Suprapubic skin (tissue), 4 donors: ENCODE data around the gene GNGT2. TPM values are rescaled to one million over a fixed set of nuclear protein-coding genes. Genes with fewer than 3 reads are reported as not detected.
"Not testable (repeated sequence)": the region's sequence is repeated elsewhere in the genome, so short reads cannot be mapped to it uniquely, and the experiment has no call there.

Experiments
- DNase-seq, 2 donors: peaks; one replicate each; pipeline ENCODE4 v3.0.0-alpha.2; 2019; ENCODE audit warnings: low spot score in 2 of 2
- H3K27ac ChIP-seq: fragments of 200-600 bp; sonication (generic); one replicate; pipeline ENCODE4 v1.5.1; 2019
- H3K27me3 ChIP-seq: fragments of 200-600 bp; sonication (generic); one replicate; pipeline ENCODE4 v1.5.1; 2019
- H3K36me3 ChIP-seq: fragments of 200-600 bp; sonication (generic); one replicate; pipeline ENCODE4 v1.5.1; 2019
- H3K4me1 ChIP-seq: fragments of 200-600 bp; sonication (generic); one replicate; pipeline ENCODE4 v1.5.1; 2019
- H3K4me3 ChIP-seq: fragments of 200-600 bp; sonication (generic); one replicate; pipeline ENCODE4 v1.5.1; 2019; ENCODE audit warnings: mild to moderate bottlenecking
- H3K9me3 ChIP-seq: fragments of 200-600 bp; sonication (generic); one replicate; pipeline ENCODE4 v1.5.1; 2019
- EP300 ChIP-seq: sonication (generic); formaldehyde crosslinking; IDR thresholded peaks from one replicate; pipeline ENCODE4 v1.6.1; 2017; ENCODE audit warnings: antibody characterized with exemption
- POLR2A ChIP-seq, 2 donors: fragments of 450-650 bp; IDR thresholded peaks; one replicate each; pipeline ENCODE4 v1.6.1; 2017; ENCODE audit warnings: antibody characterized with exemption in 2 of 2, mild to moderate bottlenecking in 2 of 2, moderate library complexity in 2 of 2
- POLR2AphosphoS5 ChIP-seq, 3 donors: sonication (generic); formaldehyde crosslinking; IDR thresholded peaks; one replicate each; pipeline ENCODE4 v1.6.1; 2017; ENCODE audit warnings: antibody characterized with exemption in 3 of 3
- WGBS: methylation state at CpG from one replicate; pipeline ENCODE4 v1.1.5; 2018; 5-methylcytosine and 5-hydroxymethylcytosine counted together
- total RNA-seq, 4 donors: library from RNA; depleted of rRNA; stranded (reverse); fragments of >200 nt; gene quantifications; one replicate each; pipeline ENCODE4 v1.1.0, GENCODE V29; 2016
- TF ChIP-seq, protein P1 (sequence below), 2 donors: fragments of 200-600 bp in 1 of 2; fragments of 450-650 bp in 1 of 2; sonication (generic) in 1 of 2; IDR thresholded peaks; one replicate each; pipeline ENCODE4 v1.5.1; 2016 to 2019; ENCODE audit warnings: antibody characterized with exemption in 2 of 2, mild to moderate bottlenecking in 1 of 2, moderate library complexity in 1 of 2

Gene GNGT2
- total RNA-seq, 4 donors from 2014 or later, result 1.7 TPM; not detected in 3

DNA sequence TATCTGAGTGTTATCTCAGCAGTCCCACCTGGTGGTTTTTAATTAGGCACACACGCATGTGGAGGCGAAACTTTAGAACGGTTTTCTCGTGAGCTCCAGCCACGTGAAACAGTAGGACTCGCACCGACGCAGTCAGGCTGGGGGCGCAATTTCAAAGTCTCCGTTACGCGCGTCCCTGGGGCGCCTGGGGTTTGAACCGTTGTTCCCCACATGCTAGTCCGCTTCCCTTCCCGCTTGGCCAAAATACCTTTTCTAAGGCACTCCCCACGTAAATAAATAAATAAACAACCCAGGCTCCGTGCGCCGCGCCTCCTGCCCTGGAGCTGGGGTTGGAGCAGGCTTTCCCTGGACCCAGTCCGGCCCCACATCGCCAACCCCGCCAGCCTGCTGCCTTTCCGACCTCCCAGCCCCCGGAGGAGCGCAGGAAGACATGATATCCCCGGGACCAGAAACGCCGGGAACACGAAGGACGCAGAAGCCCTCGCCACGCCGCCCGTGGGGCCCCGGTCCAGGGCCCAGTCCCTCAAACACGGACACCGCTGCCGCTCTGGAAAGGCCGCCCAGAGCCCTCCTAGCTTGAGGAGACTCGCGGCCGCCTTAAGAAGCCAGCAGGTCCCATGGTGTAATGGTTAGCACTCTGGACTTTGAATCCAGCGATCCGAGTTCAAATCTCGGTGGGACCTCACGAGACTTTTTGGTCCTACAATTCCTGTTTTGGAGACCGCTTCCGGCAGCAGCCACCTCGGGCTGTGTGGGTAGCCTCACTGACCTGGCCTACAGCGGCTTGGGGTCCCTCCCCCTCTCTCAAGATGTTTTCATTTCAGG is 18.2 kb downstream of the GNGT2 start:
- H3K4me3 ChIP-seq, result peak overlapping the region; percentile 63
- WGBS, result under 1% methylated on average over 36 of the region's 53 CpGs
- DNase-seq, result peak; percentile 95 to 97
- TF ChIP-seq, protein P1, sequence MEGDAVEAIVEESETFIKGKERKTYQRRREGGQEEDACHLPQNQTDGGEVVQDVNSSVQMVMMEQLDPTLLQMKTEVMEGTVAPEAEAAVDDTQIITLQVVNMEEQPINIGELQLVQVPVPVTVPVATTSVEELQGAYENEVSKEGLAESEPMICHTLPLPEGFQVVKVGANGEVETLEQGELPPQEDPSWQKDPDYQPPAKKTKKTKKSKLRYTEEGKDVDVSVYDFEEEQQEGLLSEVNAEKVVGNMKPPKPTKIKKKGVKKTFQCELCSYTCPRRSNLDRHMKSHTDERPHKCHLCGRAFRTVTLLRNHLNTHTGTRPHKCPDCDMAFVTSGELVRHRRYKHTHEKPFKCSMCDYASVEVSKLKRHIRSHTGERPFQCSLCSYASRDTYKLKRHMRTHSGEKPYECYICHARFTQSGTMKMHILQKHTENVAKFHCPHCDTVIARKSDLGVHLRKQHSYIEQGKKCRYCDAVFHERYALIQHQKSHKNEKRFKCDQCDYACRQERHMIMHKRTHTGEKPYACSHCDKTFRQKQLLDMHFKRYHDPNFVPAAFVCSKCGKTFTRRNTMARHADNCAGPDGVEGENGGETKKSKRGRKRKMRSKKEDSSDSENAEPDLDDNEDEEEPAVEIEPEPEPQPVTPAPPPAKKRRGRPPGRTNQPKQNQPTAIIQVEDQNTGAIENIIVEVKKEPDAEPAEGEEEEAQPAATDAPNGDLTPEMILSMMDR (IDR thresholded peaks at IDR 0.05), result peak in 1 of 2 donors; percentile 2
- peak; percentile 28 to 85 (median 79) for TF ChIP-seq POLR2AphosphoS5 (IDR thresholded peaks at IDR 0.05)
- TF ChIP-seq POLR2A (IDR thresholded peaks at IDR 0.05), result no peak
- no peaks in the 10 kb centered on the region for H3K9me3 ChIP-seq
- H3K36me3 ChIP-seq, result no peaks in the 10 kb centered on the region
- H3K27ac ChIP-seq, result peak overlapping the region; percentile 98
- H3K4me1 ChIP-seq, result peaks cover 14% of the 10 kb centered on the region
- no peaks in the 10 kb centered on the region for H3K27me3 ChIP-seq

DNA sequence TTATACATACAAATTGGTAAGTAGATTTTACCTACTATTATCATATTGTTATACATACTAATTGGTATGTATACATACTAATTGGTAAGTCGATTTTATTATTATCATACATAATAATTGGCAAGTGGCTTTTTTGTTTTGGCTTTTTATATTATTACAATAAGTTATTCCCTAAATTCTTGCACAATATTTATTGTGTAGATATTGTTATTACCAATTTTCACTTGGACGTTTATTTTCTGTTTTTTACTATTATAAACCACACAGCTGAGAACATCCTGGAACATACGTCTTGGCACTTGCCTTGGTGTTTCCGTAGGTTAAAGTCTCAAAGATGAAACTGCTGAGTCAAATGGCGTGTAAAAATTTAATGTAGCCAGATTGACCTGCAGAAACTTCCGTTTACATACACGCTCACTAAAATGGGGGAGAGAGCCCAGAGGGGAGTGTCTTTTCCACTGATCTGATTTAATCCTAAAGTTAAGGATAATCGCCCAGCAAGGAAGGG is 18.9 kb downstream of the GNGT2 start:
- no peaks in the 10 kb centered on the region for H3K9me3 ChIP-seq
- H3K4me1 ChIP-seq, result peaks cover 14% of the 10 kb centered on the region
- no peaks in the 10 kb centered on the region for H3K27me3 ChIP-seq
- peak overlapping the region; percentile 63 for H3K4me3 ChIP-seq
- WGBS, result 7% methylated on average over 8 of the region's 8 CpGs
- TF ChIP-seq POLR2A (IDR thresholded peaks at IDR 0.05) (no peak), POLR2AphosphoS5 (IDR thresholded peaks at IDR 0.05) (no peak), EP300 (no peak)
- TF ChIP-seq, protein P1 (IDR thresholded peaks at IDR 0.05), result no peak
- DNase-seq, result no peak
- H3K27ac ChIP-seq, result peak overlapping the region; percentile 98
- no peaks in the 10 kb centered on the region for H3K36me3 ChIP-seq

DNA sequence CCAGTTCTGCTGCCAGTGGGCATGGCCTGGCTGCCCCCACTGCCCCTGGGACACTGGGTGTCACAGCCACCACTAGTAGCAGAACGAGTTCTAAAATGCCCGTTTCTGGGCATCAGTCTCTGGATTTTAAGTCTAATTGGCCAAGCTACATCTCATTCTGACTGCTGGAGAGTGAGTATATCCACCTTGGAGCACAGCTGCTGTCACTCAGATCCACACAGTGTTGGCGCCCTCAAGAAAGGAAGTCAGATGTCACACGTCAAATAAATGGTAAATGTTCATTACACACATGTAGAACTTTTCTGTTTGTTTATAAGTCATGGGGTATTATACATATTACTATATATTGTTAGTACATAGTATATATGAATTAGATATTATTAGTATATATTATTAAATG is 19.4 kb downstream of the GNGT2 start:
- no peaks in the 10 kb centered on the region for H3K9me3 ChIP-seq
- H3K4me1 ChIP-seq, result peaks cover 14% of the 10 kb centered on the region
- no peak overlapping the region for H3K4me3 ChIP-seq
- 37% methylated on average over 4 of the region's 4 CpGs for WGBS
- TF ChIP-seq EP300 (no peak), POLR2A (IDR thresholded peaks at IDR 0.05) (no peak), POLR2AphosphoS5 (IDR thresholded peaks at IDR 0.05) (no peak)
- TF ChIP-seq, protein P1 (IDR thresholded peaks at IDR 0.05), result no peak
- no peaks in the 10 kb centered on the region for H3K27me3 ChIP-seq
- no peaks in the 10 kb centered on the region for H3K36me3 ChIP-seq
- no peak for DNase-seq
- no peak overlapping the region for H3K27ac ChIP-seq

DNA sequence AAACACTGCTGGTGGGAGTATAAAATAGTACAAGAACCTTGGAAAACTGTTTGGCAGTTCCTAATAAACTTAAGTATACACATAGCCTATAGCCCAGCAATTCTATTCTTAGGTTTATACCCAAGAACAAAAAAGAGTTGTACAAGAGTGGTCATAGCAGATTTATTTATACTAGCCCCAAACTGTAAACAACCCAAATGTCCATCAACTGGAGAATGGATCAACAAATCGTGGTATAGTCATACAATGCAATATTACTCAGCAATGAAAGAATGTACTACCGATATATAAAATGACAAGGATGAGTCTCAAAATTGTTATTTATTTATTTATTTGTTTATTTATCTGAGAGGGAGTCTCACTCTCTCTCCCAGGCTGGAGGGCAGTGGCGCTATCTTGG is 23.1 kb downstream of the GNGT2 start:
- Histone ChIP-seq H3K36me3 (no peaks in the 10 kb centered on the region), H3K4me3 (no peak overlapping the region), H3K4me1 (peaks cover 6% of the 10 kb centered on the region), H3K9me3 (peaks cover 9% of the 10 kb centered on the region), H3K27ac (no peak overlapping the region), H3K27me3 (peaks cover 5% of the 10 kb centered on the region)
- 90% methylated on average over 3 of the region's 3 CpGs for WGBS
- no peak for DNase-seq
- TF ChIP-seq POLR2AphosphoS5 (IDR thresholded peaks at IDR 0.05) (no peak), EP300 (no peak), POLR2A (IDR thresholded peaks at IDR 0.05) (no peak)
- TF ChIP-seq, protein P1 (IDR thresholded peaks at IDR 0.05), result no peak

DNA sequence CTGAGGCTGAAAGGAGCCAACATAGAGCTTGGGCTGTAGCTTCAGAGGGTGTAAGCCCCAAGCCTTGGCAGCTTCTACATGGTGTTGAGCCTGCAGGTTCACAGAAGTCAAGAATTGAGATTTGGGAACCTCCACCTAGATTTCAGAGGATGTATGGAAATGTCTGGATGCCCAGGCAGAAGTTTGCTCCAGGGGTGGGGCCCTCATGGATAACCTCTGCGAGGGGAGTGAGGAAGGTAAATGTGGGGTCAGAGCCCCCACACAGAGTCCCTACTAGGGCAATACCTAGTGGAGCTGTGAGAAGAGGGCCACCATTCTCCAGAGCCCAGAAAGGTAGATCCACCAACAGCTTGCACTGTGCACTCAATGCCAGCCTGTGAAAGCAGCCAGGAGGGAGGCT is 25.0 kb downstream of the GNGT2 start:
- not testable (repeated sequence) for H3K4me1 ChIP-seq, H3K27ac ChIP-seq, H3K9me3 ChIP-seq, H3K27me3 ChIP-seq, H3K36me3 ChIP-seq, H3K4me3 ChIP-seq, DNase-seq
- WGBS, result 100% methylated on average over 1 of the region's 1 CpG

DNA sequence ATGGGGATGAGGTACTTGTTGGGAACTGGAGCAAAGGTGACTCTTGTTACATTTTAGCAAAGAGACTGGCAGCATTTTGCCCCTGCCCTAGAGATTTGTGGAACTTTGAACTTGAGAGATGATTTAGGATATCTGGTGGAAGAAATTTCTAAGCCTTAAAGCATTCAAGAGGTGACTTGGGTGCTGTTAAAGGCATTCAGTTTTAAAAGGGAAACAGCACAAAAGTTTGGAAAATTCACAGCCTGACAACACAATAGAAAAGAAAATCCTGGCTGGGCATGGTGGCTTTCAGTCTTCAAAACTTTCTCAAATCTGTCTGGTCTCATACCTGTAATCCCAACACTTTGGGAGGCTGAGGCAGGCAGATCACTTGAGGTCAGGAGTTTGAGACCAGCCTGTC is 25.9 kb downstream of the GNGT2 start:
- not testable (repeated sequence) for H3K9me3 ChIP-seq, DNase-seq, H3K27me3 ChIP-seq, H3K27ac ChIP-seq, H3K36me3 ChIP-seq, H3K4me1 ChIP-seq, H3K4me3 ChIP-seq
